Ovary (tissue), 9 donors: Measurements from ENCODE around the gene ZBTB34. TPM values are rescaled to one million over a fixed set of nuclear protein-coding genes. Genes with fewer than 3 reads are reported as not detected.

Experiments
- DNase-seq, 5 donors: peaks; one replicate each; pipeline ENCODE4 v3.0.0-alpha.2; 2019 to 2020
- H3K27ac ChIP-seq, 2 donors: fragments of 200-600 bp; one replicate each; pipeline versions ENCODE4 v1.5.1 to v1.8.0; 2019 to 2022
- H3K27me3 ChIP-seq: fragments of 200-600 bp; one replicate; pipeline ENCODE4 v1.8.0; 2022
- H3K36me3 ChIP-seq: fragments of 200-600 bp; sonication (generic); one replicate; pipeline ENCODE4 v1.5.1; 2019
- H3K4me1 ChIP-seq: one replicate; pipeline ENCODE4 v1.8.1; 2013; ENCODE audit warnings: mild to moderate bottlenecking, moderate library complexity; ENCODE audit not compliant: insufficient read depth
- H3K4me3 ChIP-seq: fragments of 200-600 bp; sonication (generic); one replicate; pipeline ENCODE4 v1.5.1; 2017
- H3K9me3 ChIP-seq, 2 donors: fragments of 200-600 bp in 1 of 2; sonication (generic) in 1 of 2; one replicate each; pipeline versions ENCODE4 v1.5.1 to v1.8.1; 2013 to 2019; ENCODE audit warnings: mild to moderate bottlenecking in 1 of 2, moderate library complexity in 1 of 2
- CTCF ChIP-seq, 3 donors: fragments of 450-650 bp in 2 of 3; fragments of 200-600 bp in 1 of 3; IDR thresholded peaks; one replicate each; pipeline versions ENCODE4 v1.5.1 to v1.8.0; 2016 to 2022; ENCODE audit warnings: antibody characterized with exemption in 3 of 3, mild to moderate bottlenecking in 1 of 3
- EP300 ChIP-seq: sonication (generic); formaldehyde crosslinking; IDR thresholded peaks from one replicate; pipeline ENCODE4 v1.6.1; 2017; ENCODE audit warnings: antibody characterized with exemption
- POLR2A ChIP-seq: fragments of 450-650 bp; IDR thresholded peaks from one replicate; pipeline ENCODE4 v1.6.1; 2017; ENCODE audit warnings: antibody characterized with exemption, mild to moderate bottlenecking, moderate library complexity
- WGBS, 3 donors: extraction: QIAGEN DNeasy Blood & Tissue Kit in 1 of 3; methylation state at CpG; one replicate each; pipeline versions ENCODE4 v1.1.5 to v1.1.7; 2013 to 2017; 5-methylcytosine and 5-hydroxymethylcytosine counted together
- intact Hi-C, 4 donors: fragments of 100-400 bp; cut with DNase I; formaldehyde crosslinking; loops; one replicate each; pipeline versions ENCODE4 v1.11.0 to v1.15.1; 2022 to 2023
- polyA plus RNA-seq, 2 donors: library from polyadenylated mRNA; stranded (reverse); fragments of 200-250 nt in 1 of 2; fragments of 350-450 nt in 1 of 2; fragmentation: Illumina TruSeq in 1 of 2; extraction: RNeasy Lipid Tissue Mini Kit (QIAGEN cat#74804) in 1 of 2; gene quantifications; one replicate each; pipeline ENCODE4 v1.2.3, GENCODE V29; 2013 to 2014
- total RNA-seq, 7 donors: library from RNA; depleted of rRNA in 2 of 7; stranded (reverse); fragments of >200 nt in 2 of 7; fragmentation: NEBNext Ultra II Directional in 3 of 7; extraction: Animal tissue kit (Norgen Biotek cat#: 25700) in 3 of 7; gene quantifications; one replicate each; pipeline versions ENCODE4 v1.1.0 to v1.2.4, GENCODE V29; 2016 to 2023
- donor health status: DM: no; HTN: no; CAD: no; lungs with moderate emphysema.
- donor health status: DM: no; HTN: no; CAD: no.
- donor health status: Bipolar disorder and iron deficiency.
- donor health status: DM: yes; HTN: yes; CAD: no.
- donor health status: DM: no; HTN: no; CAD: no.
- donor health status: DM: yes; HTN: yes; CAD: no.

ZBTB34 gene
- total and polyA plus RNA-seq, 9 donors, result 3.4 to 10.0 (median 8.7) TPM

- peaks cover 1% of the 10 kb centered on the region for H3K4me1 ChIP-seq
- 63 to 80% (median 69%) methylated on average over 4 of the region's 4 CpGs for WGBS, 3 donors
- H3K27me3 ChIP-seq, result no peaks in the 10 kb centered on the region
- no peak overlapping the region for H3K4me3 ChIP-seq
- no peaks in the 10 kb centered on the region for H3K9me3 ChIP-seq
- no peak for DNase-seq
- H3K36me3 ChIP-seq, result no peaks in the 10 kb centered on the region
- intact Hi-C loops, result no loop called here
- no peak overlapping the region for H3K27ac ChIP-seq
- TF ChIP-seq CTCF (IDR thresholded peaks at IDR 0.05) (no peak), POLR2A (no peak), EP300 (no peak)
These were observed 15.5 kb downstream of the ZBTB34 start for GRCh38 chr9:126875756-126876510.

- H3K4me1 ChIP-seq, result peaks cover 1% of the 10 kb centered on the region
- no peaks in the 10 kb centered on the region for H3K9me3 ChIP-seq
- no peaks in the 10 kb centered on the region for H3K27me3 ChIP-seq
- no peak for DNase-seq
- no peak overlapping the region for H3K27ac ChIP-seq
- no peak for TF ChIP-seq EP300
- TF ChIP-seq POLR2A, result no peak
- TF ChIP-seq CTCF (IDR thresholded peaks at IDR 0.05), result no peak
- no peaks in the 10 kb centered on the region for H3K36me3 ChIP-seq
- intact Hi-C loops, result no loop called here
- WGBS, 3 donors, result 72 to 84% (median 77%) methylated on average over 4 of the region's 4 CpGs
- H3K4me3 ChIP-seq, result no peak overlapping the region
These were observed 16.1 kb downstream of the ZBTB34 start for GRCh38 chr9:126876531-126876930.

- peaks cover 1% of the 10 kb centered on the region for H3K4me1 ChIP-seq
- TF ChIP-seq EP300, result no peak
- TF ChIP-seq CTCF (IDR thresholded peaks at IDR 0.05), result no peak
- TF ChIP-seq POLR2A, result no peak
- H3K36me3 ChIP-seq, result no peaks in the 10 kb centered on the region
- DNase-seq, result no peak
- H3K9me3 ChIP-seq, result no peaks in the 10 kb centered on the region
- H3K4me3 ChIP-seq, result no peak overlapping the region
- no peak overlapping the region for H3K27ac ChIP-seq
- H3K27me3 ChIP-seq, result no peaks in the 10 kb centered on the region
- intact Hi-C loops, result no loop called here
- 89 to 91% (median 90%) methylated on average over 9 of the region's 9 CpGs for whole genome bisulfite sequencing, 3 donors
These were observed 17.0 kb downstream of the ZBTB34 start for GRCh38 chr9:126877418-126877817.

GRCh38 chr9:126879288-126879687 lies 18.8 kb downstream of the ZBTB34 start:
- no peaks in the 10 kb centered on the region for H3K9me3 ChIP-seq
- no peaks in the 10 kb centered on the region for H3K36me3 ChIP-seq
- H3K4me1 ChIP-seq, result peaks cover 1% of the 10 kb centered on the region
- intact Hi-C loops, result no loop called here
- H3K27me3 ChIP-seq, result no peaks in the 10 kb centered on the region
- DNase-seq, result no peak
- no peak overlapping the region for H3K27ac ChIP-seq
- TF ChIP-seq CTCF (IDR thresholded peaks at IDR 0.05) (no peak), EP300 (no peak), POLR2A (no peak)
- H3K4me3 ChIP-seq, result no peak overlapping the region
- WGBS, 3 donors, result 84 to 88% (median 86%) methylated on average over 9 of the region's 9 CpGs
